GM12865 (cell line): ENCODE data around the gene OAS3.
A peak's percentile ranks its signal among the peaks of the same experiment; 100 is the strongest.
"Not testable (repeated sequence)": the region's sequence is repeated elsewhere in the genome, so short reads cannot be mapped to it uniquely, and the experiment has no call there.

Experiments used
- DNase-seq: peaks from one replicate; pipeline ENCODE4 v3.0.0; 2010; ENCODE audit warnings: low read depth
- H3K4me3 ChIP-seq: 2 replicates; pipeline ENCODE4 v1.5.1; 2011; ENCODE audit warnings: mild to moderate bottlenecking, low read depth, low read length, control low read depth
- TF ChIP-seq, protein P1 (sequence below): IDR thresholded peaks from 2 replicates; pipeline ENCODE4 v1.5.1; 2011; ENCODE audit warnings: low read length, control low read depth, low read depth, inconsistent platforms; ENCODE audit not compliant: insufficient read depth; ENCODE audit errors: missing control alignments

Gene OAS3

GRCh38 chr12:112908548-112908947, 29.7 kb upstream of the OAS3 start:
- TF ChIP-seq, protein P1, sequence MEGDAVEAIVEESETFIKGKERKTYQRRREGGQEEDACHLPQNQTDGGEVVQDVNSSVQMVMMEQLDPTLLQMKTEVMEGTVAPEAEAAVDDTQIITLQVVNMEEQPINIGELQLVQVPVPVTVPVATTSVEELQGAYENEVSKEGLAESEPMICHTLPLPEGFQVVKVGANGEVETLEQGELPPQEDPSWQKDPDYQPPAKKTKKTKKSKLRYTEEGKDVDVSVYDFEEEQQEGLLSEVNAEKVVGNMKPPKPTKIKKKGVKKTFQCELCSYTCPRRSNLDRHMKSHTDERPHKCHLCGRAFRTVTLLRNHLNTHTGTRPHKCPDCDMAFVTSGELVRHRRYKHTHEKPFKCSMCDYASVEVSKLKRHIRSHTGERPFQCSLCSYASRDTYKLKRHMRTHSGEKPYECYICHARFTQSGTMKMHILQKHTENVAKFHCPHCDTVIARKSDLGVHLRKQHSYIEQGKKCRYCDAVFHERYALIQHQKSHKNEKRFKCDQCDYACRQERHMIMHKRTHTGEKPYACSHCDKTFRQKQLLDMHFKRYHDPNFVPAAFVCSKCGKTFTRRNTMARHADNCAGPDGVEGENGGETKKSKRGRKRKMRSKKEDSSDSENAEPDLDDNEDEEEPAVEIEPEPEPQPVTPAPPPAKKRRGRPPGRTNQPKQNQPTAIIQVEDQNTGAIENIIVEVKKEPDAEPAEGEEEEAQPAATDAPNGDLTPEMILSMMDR = no peak

DNA sequence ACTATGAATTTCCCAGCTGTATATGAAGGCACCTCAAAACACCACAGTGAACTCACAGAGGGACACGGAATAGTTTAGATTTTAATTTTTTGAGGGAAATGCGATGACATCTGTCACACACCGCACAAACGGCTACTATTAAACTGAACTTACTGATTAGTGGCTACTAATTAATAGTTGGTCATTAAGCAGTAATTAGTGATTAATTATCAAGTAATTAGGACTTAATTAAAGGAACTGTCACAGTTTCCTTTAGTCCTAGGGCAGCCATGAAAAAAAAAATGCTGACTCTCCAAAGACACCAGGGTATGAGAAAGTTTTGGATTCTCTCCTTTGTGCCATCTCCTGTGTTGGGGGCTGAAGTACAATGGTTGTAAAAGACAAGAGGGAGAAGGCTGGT, 28.6 kb upstream of the OAS3 start:
- no peak for DNase-seq
- no peak overlapping the region for H3K4me3 ChIP-seq
- TF ChIP-seq, protein P1 = no peak

More at GRCh38 chr12:112908548-112908947, 29.7 kb upstream of the OAS3 start:
- peak overlapping the region; percentile 92 for H3K4me3 ChIP-seq
- no peak for DNase-seq

DNA sequence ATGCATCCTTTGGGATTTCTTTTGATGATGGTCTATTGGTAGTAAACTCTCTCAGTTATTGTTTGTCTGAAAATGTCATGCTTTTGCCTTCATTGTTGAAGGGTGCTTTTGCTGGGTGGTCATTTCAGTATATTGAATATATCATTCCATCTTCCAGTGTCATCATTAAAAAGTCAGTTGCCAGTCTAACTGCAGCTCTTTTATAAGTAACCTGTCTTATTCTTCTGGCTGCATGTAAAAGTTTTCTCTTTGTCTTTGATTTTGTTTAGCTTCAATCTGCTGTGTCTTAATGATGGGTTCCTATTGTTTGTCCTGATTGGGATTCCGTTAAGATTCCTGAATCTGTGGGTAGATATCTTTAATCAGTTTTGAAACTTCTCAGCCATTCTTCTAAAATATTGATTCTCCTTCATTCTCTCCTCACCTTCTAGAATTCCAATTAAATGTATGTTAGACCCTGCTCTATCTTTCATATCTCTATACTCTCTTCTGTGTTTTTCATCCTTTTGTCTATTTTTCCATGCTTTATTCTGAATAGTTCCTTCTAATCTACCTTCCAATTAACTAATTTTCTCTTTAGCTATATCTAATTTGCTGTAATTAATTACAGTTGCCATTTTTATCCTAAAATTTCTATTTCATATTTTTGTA, 25.1 kb upstream of the OAS3 start:
- TF ChIP-seq, protein P1 = no peak
- H3K4me3 ChIP-seq = no peak overlapping the region
- no peak for DNase-seq

DNA sequence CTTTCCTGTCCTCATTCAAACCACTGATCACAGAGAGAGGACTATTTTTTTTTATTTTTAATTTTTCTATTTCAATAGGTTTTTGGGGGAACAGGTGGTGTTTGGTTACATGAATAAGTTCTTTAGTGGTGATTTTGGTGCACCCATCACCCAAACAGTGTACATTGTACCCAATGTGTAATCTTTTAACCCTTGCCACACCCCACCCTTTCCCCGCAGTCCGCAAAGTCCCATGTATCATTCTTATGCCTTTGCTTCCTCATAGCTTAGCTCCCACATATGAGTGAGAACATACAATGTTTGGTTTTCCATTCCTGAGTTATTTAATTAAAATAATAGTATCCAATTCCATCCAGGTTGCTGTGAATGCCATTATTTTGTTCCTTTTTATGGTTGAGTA, 24.4 kb upstream of the OAS3 start:
- H3K4me3 ChIP-seq, DNase-seq: not testable (repeated sequence)

DNA sequence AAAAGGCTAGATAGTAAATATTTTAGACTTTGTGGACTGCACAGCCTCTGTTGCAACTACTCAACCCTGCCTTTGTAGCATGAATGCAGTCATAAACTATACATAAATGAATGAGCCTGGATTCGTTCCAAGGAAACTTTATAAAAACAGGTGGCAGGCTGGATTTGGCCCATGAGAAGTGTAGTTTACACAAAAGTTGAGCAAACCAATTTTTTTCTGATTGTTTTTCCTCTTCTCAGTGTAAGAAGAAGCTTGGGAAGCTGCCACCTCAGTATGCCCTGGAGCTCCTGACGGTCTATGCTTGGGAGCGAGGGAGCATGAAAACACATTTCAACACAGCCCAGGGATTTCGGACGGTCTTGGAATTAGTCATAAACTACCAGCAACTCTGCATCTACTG, 22.0 kb upstream of the OAS3 start:
- DNase-seq = no peak
- H3K4me3 ChIP-seq = no peak overlapping the region
- TF ChIP-seq, protein P1 = no peak

DNA sequence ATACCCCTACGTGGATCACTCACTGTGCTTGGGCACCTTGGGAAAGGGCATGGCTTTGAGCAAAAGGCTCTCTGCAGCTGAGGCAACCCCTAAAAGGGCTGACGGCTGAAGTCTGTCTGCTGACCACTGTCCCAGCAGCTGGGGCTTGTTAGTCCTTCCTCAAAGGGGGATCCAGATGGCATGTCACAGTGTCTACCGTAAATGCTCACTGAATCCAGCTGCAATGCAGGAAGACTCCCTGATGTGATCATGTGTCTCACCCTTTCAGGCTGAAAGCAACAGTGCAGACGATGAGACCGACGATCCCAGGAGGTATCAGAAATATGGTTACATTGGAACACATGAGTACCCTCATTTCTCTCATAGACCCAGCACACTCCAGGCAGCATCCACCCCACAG, 19.2 kb upstream of the OAS3 start:
- DNase-seq = no peak

GRCh38 chr12:112924986-112925385, 13.3 kb upstream of the OAS3 start:
- DNase-seq = peak; percentile 76
- H3K4me3 ChIP-seq = no peak overlapping the region
- TF ChIP-seq, protein P1 = no peak

More for the DNA sequence above, 19.2 kb upstream of the OAS3 start:
- TF ChIP-seq, protein P1 = no peak
- no peak overlapping the region for H3K4me3 ChIP-seq

DNA sequence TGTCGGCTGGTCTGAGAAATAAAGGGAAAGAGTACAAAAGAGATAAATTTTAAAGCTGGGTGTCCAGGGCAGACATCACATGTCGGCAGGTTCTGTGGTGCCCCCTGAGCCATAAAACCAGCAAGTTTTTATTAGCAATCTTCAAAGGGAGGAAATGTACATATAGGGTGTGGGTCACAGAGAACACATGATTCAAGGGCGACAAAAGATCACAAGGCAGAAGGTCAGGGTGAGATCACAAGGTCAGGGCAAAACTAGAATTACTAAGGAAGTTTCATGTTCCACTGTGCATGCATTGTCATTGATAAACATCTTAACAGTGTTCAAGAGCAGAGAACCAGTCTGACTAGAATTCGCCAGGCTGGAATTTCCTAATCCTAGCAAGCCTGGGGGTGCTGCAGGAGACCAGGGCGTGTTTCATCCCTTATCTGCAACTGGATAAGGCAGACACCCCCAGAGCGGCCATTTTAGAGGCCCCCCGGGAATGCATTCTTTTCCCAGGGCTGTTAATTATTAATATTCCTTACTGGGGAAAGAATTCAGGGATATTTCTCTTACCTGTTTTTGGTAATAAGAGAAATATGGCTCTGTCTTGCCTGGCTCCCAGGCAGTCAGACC, 11.7 kb upstream of the OAS3 start:
- peak; percentile 82 for DNase-seq
- H3K4me3 ChIP-seq = not testable (repeated sequence)
